ENCODE results near the gene MEGF6.

MEGF6 gene

DNA sequence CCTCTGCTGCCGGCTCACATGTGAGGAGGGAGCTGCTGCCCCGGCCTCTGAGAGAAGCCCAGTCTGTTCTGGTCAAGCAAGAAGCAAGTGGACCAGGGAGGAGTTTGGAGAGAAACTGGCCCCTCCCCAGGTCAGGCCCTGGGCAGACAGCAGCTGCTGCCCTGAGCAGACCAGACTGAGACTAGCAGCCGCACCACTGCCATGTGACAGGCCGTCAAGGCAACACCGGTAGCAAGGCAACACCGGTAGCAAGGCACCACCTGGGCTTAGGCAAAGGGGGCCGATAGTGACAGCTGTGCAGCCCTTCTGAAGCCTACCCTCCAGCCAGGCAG is 106.5 kb downstream of the MEGF6 start:
- TF ChIP-seq, protein P1, sequence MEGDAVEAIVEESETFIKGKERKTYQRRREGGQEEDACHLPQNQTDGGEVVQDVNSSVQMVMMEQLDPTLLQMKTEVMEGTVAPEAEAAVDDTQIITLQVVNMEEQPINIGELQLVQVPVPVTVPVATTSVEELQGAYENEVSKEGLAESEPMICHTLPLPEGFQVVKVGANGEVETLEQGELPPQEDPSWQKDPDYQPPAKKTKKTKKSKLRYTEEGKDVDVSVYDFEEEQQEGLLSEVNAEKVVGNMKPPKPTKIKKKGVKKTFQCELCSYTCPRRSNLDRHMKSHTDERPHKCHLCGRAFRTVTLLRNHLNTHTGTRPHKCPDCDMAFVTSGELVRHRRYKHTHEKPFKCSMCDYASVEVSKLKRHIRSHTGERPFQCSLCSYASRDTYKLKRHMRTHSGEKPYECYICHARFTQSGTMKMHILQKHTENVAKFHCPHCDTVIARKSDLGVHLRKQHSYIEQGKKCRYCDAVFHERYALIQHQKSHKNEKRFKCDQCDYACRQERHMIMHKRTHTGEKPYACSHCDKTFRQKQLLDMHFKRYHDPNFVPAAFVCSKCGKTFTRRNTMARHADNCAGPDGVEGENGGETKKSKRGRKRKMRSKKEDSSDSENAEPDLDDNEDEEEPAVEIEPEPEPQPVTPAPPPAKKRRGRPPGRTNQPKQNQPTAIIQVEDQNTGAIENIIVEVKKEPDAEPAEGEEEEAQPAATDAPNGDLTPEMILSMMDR (IDR thresholded peaks at IDR 0.05): no peak
- Histone ChIP-seq H3K79me2 (no peaks in the 10 kb centered on the region), H3K4me1 (no peaks in the 10 kb centered on the region), H3K36me3 (ENCODE audit: control insufficient read depth, insufficient read depth, low read length) (no peaks in the 10 kb centered on the region), H3K9me3 (ENCODE audit: control insufficient read depth, low read length) (no peaks in the 10 kb centered on the region), H2AFZ (no peak overlapping the region), H3K27me3 (ENCODE audit: control insufficient read depth, insufficient read depth, low read length) (no peaks in the 10 kb centered on the region), H3K4me3 (ENCODE audit: low read depth, low read length) (no peak overlapping the region), H3K4me2 (ENCODE audit: low read length) (no peak overlapping the region), H3K27ac (no peak overlapping the region), H3K9ac (no peak overlapping the region)

GRCh38 chr1:3504151-3504821 is 107.0 kb downstream of the MEGF6 start:
- H3K4me3 ChIP-seq (ENCODE audit: low read depth, low read length): no peak overlapping the region
- H3K4me2 ChIP-seq (ENCODE audit: low read length): no peak overlapping the region
- H3K79me2 ChIP-seq: no peaks in the 10 kb centered on the region
- H2AFZ ChIP-seq: no peak overlapping the region
- H3K9me3 ChIP-seq (ENCODE audit: control insufficient read depth, low read length): no peaks in the 10 kb centered on the region
- no peaks in the 10 kb centered on the region for H3K36me3 ChIP-seq (ENCODE audit: control insufficient read depth, insufficient read depth, low read length)
- TF ChIP-seq, protein P1 (IDR thresholded peaks at IDR 0.05): no peak
- no peaks in the 10 kb centered on the region for H3K27me3 ChIP-seq (ENCODE audit: control insufficient read depth, insufficient read depth, low read length)
- H3K9ac ChIP-seq: no peak overlapping the region
- H3K4me1 ChIP-seq: no peaks in the 10 kb centered on the region
- no peak overlapping the region for H3K27ac ChIP-seq

- Histone ChIP-seq H3K4me1 (no peaks in the 10 kb centered on the region), H3K9ac (no peak overlapping the region), H3K4me3 (ENCODE audit: low read depth, low read length) (no peak overlapping the region), H3K27ac (no peak overlapping the region), H3K79me2 (no peaks in the 10 kb centered on the region), H3K27me3 (ENCODE audit: control insufficient read depth, insufficient read depth, low read length) (no peaks in the 10 kb centered on the region), H3K9me3 (ENCODE audit: control insufficient read depth, low read length) (no peaks in the 10 kb centered on the region), H3K36me3 (ENCODE audit: control insufficient read depth, insufficient read depth, low read length) (no peaks in the 10 kb centered on the region), H2AFZ (no peak overlapping the region), H3K4me2 (ENCODE audit: low read length) (no peak overlapping the region)
- TF ChIP-seq, protein P1 (IDR thresholded peaks at IDR 0.05): no peak
Observed at GRCh38 chr1:3503525-3503886, 107.8 kb downstream of the MEGF6 start.

DNA sequence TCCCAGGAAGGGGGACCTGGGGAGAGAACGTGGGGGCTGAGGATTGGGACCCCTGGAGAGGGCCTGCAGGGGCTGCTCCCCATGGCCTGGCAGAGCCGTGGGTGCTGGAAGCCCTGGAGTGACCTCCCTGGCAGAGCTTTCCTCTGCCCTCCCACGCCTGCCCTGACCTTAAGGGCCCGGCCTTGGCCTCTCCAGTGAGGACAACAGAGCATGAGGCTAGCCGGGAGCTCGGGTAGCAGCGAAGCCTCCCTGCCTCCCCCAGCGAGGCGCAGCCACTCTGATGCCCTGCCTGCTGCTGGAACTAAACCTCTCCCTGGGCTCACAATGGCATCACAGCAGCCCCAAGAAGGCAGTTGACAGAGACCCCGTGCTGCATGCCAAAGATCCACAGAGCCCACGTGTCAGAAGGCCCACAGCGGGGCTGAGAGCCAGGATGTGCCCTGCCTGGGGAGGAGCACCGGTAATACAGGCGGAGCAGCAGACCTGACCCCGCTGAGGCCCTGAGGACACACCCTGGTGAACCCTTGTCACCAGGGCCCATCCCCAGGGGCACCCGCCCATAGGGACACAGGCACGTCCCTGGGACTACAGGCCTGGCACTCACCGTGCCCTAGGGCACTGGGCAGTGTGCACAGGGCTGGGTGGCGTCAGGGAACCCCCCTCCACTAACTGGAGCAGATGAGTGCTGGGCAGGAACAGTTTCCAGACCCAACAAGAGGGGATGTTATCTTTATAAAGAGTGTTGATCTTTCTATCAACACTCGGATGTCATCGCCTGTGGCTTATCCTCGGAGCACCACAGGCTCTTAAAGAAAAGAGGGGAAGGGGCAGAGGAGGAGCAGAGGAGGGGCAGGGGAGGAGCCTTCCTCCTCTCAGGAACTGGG is 108.4 kb downstream of the MEGF6 start:
- TF ChIP-seq, protein P1 (IDR thresholded peaks at IDR 0.05): no peak

More for the DNA sequence above, 108.4 kb downstream of the MEGF6 start:
- H3K27ac ChIP-seq: no peak overlapping the region
- no peaks in the 10 kb centered on the region for H3K79me2 ChIP-seq
- H3K4me3 ChIP-seq (ENCODE audit: low read depth, low read length): no peak overlapping the region
- no peak overlapping the region for H2AFZ ChIP-seq
- H3K4me1 ChIP-seq: no peaks in the 10 kb centered on the region
- no peaks in the 10 kb centered on the region for H3K27me3 ChIP-seq (ENCODE audit: control insufficient read depth, insufficient read depth, low read length)
- H3K9ac ChIP-seq: no peak overlapping the region
- no peak overlapping the region for H3K4me2 ChIP-seq (ENCODE audit: low read length)
- no peaks in the 10 kb centered on the region for H3K9me3 ChIP-seq (ENCODE audit: control insufficient read depth, low read length)
- H3K36me3 ChIP-seq (ENCODE audit: control insufficient read depth, insufficient read depth, low read length): no peaks in the 10 kb centered on the region

All from parathyroid adenoma (tissue), 2 donors.